ENCODE results near the gene C16orf92. TPM values are rescaled to one million over a fixed set of nuclear protein-coding genes. Genes with fewer than 3 reads are reported as not detected.
A peak's percentile ranks its signal among the peaks of the same experiment; 100 is the strongest.

C16orf92 gene
- total and polyA plus RNA-seq, 2 donors (not counting 3 experiments of a cell fraction or from before 2014, with no cell fraction given): not detected

GRCh38 chr16:30052671-30053372 is 29.8 kb downstream of the C16orf92 start:
- Histone ChIP-seq H4K20me1 (replicated peaks; ENCODE audit: control insufficient read depth, extremely low read depth, insufficient read depth, low read length) (no peaks in the 10 kb centered on the region), H3K79me2 (ENCODE audit: control insufficient read depth, insufficient read depth, low read length) (peaks cover 4% of the 10 kb centered on the region), H3K36me3 (ENCODE audit: control insufficient read depth in 2 of 2, extremely low read depth in 1 of 2, insufficient read depth in 2 of 2, low read length in 2 of 2) (peaks cover 0 to 5% of the 10 kb centered on the region in 2 experiments), H3K4me3 (replicated peaks in 1 of 3; ENCODE audit: insufficient read depth in 1 of 3, low read depth in 1 of 3, low read length in 3 of 3) (peak overlapping the region; percentile 62 to 75 (median 70)), H2AFZ (ENCODE audit: low read depth, low read length) (peak overlapping the region; percentile 79), H3K4me2 (ENCODE audit: insufficient read depth, low read length) (peak overlapping the region; percentile 61), H3K27me3 (ENCODE audit: control insufficient read depth in 2 of 2, insufficient read depth in 2 of 2, low read length in 2 of 2) (no peaks in the 10 kb centered on the region), H3K9me3 (replicated peaks; ENCODE audit: control insufficient read depth, insufficient read depth, low read length) (no peaks in the 10 kb centered on the region), H3K9ac (replicated peaks; ENCODE audit: extremely low read depth, insufficient read depth, low read length) (peak overlapping the region; percentile 76), H3K4me1 (ENCODE audit: control insufficient read depth, extremely low read depth, insufficient read depth, low read length) (peaks cover 35% of the 10 kb centered on the region), H3K9me1 (replicated peaks; ENCODE audit: control insufficient read depth, extremely low read depth, insufficient read depth, low read length) (no peaks in the 10 kb centered on the region), H3K27ac (ENCODE audit: insufficient read depth, low read depth, low read length) (peak overlapping the region; percentile 72)
- TSS peak; percentile 38 for BruUV-seq (replicated peaks)
- DNase-seq (ENCODE audit: low read depth, low spot score) (peak; percentile 88), FAIRE-seq (peak; percentile 96)
- CTCF ChIA-PET: interaction anchor here (1.1 to 3.5 kb wide), 7 partner anchors 10 to 352 kb away, joined by 3 to 20 read pairs (median 5); partner anchors contain the start of genes ALDOA and TBX6
- TF ChIP-seq POLR2AphosphoS5 (IDR thresholded peaks at IDR 0.05; ENCODE audit: insufficient read depth, low read depth, low read length): peak; percentile 65
- no peak for TF ChIP-seq POLR2A (IDR thresholded peaks at IDR 0.05; ENCODE audit: low read depth, low read length)
- no peak for TF ChIP-seq EZH2 (IDR thresholded peaks at IDR 0.05; ENCODE audit: borderline replicate concordance, low read depth, low read length, severe bottlenecking)
- TF ChIP-seq FOS (IDR thresholded peaks at IDR 0.05; ENCODE audit: borderline replicate concordance, insufficient read depth, low read length): no peak
- TF ChIP-seq MAX (IDR thresholded peaks at IDR 0.05; ENCODE audit: insufficient read depth, insufficient read length): peak; percentile 71
- no peak for TF ChIP-seq CTCF (IDR thresholded peaks at IDR 0.05; ENCODE audit: extremely low read depth in 1 of 2, insufficient read depth in 1 of 2, low read depth in 1 of 2, low read length in 2 of 2)
- peak; percentile 14 for TF ChIP-seq MYC (IDR thresholded peaks at IDR 0.05; ENCODE audit: low read depth, low read length)
- TF ChIP-seq JUN (IDR thresholded peaks at IDR 0.05; ENCODE audit: borderline replicate concordance, insufficient read depth, insufficient read length, low read depth): no peak
- no peak for TF ChIP-seq GATA2 (IDR thresholded peaks at IDR 0.05; ENCODE audit: insufficient read depth, insufficient read length, low read depth, low read length)
- dilution Hi-C loops (cut with MboI; ENCODE audit: extremely low pct_ligation_motif_present, low sequenced_read_pairs): no loop called here
- POLR2A ChIA-PET: interaction anchor here (0.6 kb wide), 1 partner anchor 37 kb away, joined by 4 read pairs; no protein-coding TSS in a partner anchor
- intact Hi-C loops (cut with micrococcal nuclease): no loop called here

Measured in endothelial cell of umbilical vein (primary cell).